Measurements from ENCODE around the gene PAF1. TPM values are rescaled to one million over a fixed set of nuclear protein-coding genes. Genes with fewer than 3 reads are reported as not detected.
A peak's percentile ranks its signal among the peaks of the same experiment; 100 is the strongest.

Gene PAF1
- total RNA-seq, 4 donors from 2014 or later: 22.2 to 47.3 (median 37.7) TPM

- no peaks in the 10 kb centered on the region for H3K27me3 ChIP-seq
- peaks cover 0 to 43% (median 23%) of the 10 kb centered on the region in 4 donors for H3K4me1 ChIP-seq
- peak; percentile 77 to 92 (median 86) for DNase-seq
- TF ChIP-seq CTCF (IDR thresholded peaks at IDR 0.05) (peak in 1 of 6 experiments; percentile 17), POLR2A (IDR thresholded peaks at IDR 0.05) (peak; percentile 52 to 71)
- peak overlapping the region; percentile 98 to 100 (median 100) for H3K27ac ChIP-seq
- peak overlapping the region; percentile 78 to 96 (median 92) for H3K4me3 ChIP-seq
- H3K9me3 ChIP-seq: no peaks in the 10 kb centered on the region
- H3K36me3 ChIP-seq: peaks cover 0 to 20% (median 4%) of the 10 kb centered on the region in 3 donors
These were observed 19.3 kb upstream of the PAF1 start for GRCh38 chr19:39410017-39410830.

- Histone ChIP-seq H3K27me3 (no peaks in the 10 kb centered on the region), H3K9me3 (no peaks in the 10 kb centered on the region), H3K4me3 (peak overlapping the region; percentile 78 to 96 (median 92)), H3K27ac (peak overlapping the region; percentile 98 to 100 (median 100)), H3K4me1 (peaks cover 0 to 43% (median 29%) of the 10 kb centered on the region in 4 donors), H3K36me3 (peaks cover 0 to 20% (median 4%) of the 10 kb centered on the region in 3 donors)
- peak; percentile 89 to 97 (median 97) for DNase-seq
- TF ChIP-seq CTCF (IDR thresholded peaks at IDR 0.05): peak in 2 of 6 experiments; percentile 9 to 17
- peak; percentile 79 to 94 for TF ChIP-seq POLR2A (IDR thresholded peaks at IDR 0.05)
These were observed 18.5 kb upstream of the PAF1 start for GRCh38 chr19:39409208-39410016.

GRCh38 chr19:39408392-39409207, 17.7 kb upstream of the PAF1 start:
- peak in 1 of 2 donors; percentile 25 for TF ChIP-seq POLR2A (IDR thresholded peaks at IDR 0.05)
- TF ChIP-seq CTCF (IDR thresholded peaks at IDR 0.05): no peak
- Histone ChIP-seq H3K4me3 (peak overlapping the region; percentile 78 to 96 (median 92)), H3K27me3 (no peaks in the 10 kb centered on the region), H3K4me1 (peaks cover 0 to 39% (median 32%) of the 10 kb centered on the region in 4 donors), H3K36me3 (peaks cover 0 to 20% (median 4%) of the 10 kb centered on the region in 3 donors), H3K27ac (peak overlapping the region; percentile 98 to 100 (median 100)), H3K9me3 (no peaks in the 10 kb centered on the region)
- no peak for DNase-seq

- Histone ChIP-seq H3K4me3 (peak overlapping the region; percentile 78 to 96 (median 92)), H3K27ac (peak overlapping the region; percentile 98 to 100 (median 100)), H3K36me3 (peaks cover 0 to 20% (median 4%) of the 10 kb centered on the region in 3 donors), H3K4me1 (peaks cover 0 to 40% (median 30%) of the 10 kb centered on the region in 4 donors), H3K27me3 (no peaks in the 10 kb centered on the region), H3K9me3 (no peaks in the 10 kb centered on the region)
- peak; percentile 47 for TF ChIP-seq POLR2A (IDR thresholded peaks at IDR 0.05)
- TF ChIP-seq CTCF (IDR thresholded peaks at IDR 0.05): no peak
- peak; percentile 83 to 93 (median 85) for DNase-seq
These were observed 16.9 kb upstream of the PAF1 start for GRCh38 chr19:39407660-39408391.

Measured in Peyer's patch (tissue), 4 donors.